ENCODE measurements around the gene EPB41. TPM values are rescaled to one million over a fixed set of nuclear protein-coding genes. Genes with fewer than 3 reads are reported as not detected.

The EPB41 gene
- total and polyA plus RNA-seq, 2 of the 4 experiments (the other 2 are of a cell fraction) = 4.6 to 10.0 TPM

- Histone ChIP-seq H4K8ac (ENCODE audit: low read depth in 2 of 2, low read length in 2 of 2) (no peak overlapping the region), H3K56ac (ENCODE audit: extremely low read depth, insufficient read depth, low read length) (no peak overlapping the region), H3K79me1 (ENCODE audit: low read depth in 1 of 2, low read length in 2 of 2) (no peaks in the 10 kb centered on the region), H2AFZ (replicated peaks; ENCODE audit: low read length, poor library complexity) (no peak overlapping the region), H4K91ac (ENCODE audit: insufficient read depth, low read depth, low read length) (no peak overlapping the region), H3K4me3 (ENCODE audit: insufficient read depth, low read depth, low read length) (no peak overlapping the region), H3K14ac (replicated peaks; ENCODE audit: low read depth, low read length) (no peak overlapping the region), H3K23ac (ENCODE audit: low read depth, low read length) (no peak overlapping the region), H2BK20ac (ENCODE audit: low read depth, low read length) (no peak overlapping the region), H3K36me3 (ENCODE audit: control insufficient read depth, insufficient read depth, low read length) (no peaks in the 10 kb centered on the region), H3K9me3 (ENCODE audit: control insufficient read depth, insufficient read depth, low read length) (no peaks in the 10 kb centered on the region; the same call in 1 of the 2 replicates), H3K27ac (ENCODE audit: insufficient read depth, low read length) (no peak overlapping the region), H2BK15ac (ENCODE audit: low read depth, low read length) (no peak overlapping the region), H2AK5ac (ENCODE audit: low read depth, low read length) (no peak overlapping the region), H2BK120ac (ENCODE audit: low read depth, low read length) (no peak overlapping the region), H2BK5ac (ENCODE audit: low read depth, low read length, poor library complexity, severe bottlenecking) (no peak overlapping the region), H4K20me1 (ENCODE audit: insufficient read depth, low read length) (no peaks in the 10 kb centered on the region), H4K5ac (ENCODE audit: low read depth, low read length) (no peak overlapping the region), H3K9me1 (ENCODE audit: insufficient read depth, low read length) (peaks cover 3% of the 10 kb centered on the region; the same call in 1 of the 2 replicates), H2AK9ac (replicated peaks; ENCODE audit: low read depth, low read length, poor library complexity) (no peak overlapping the region), H3K4ac (ENCODE audit: low read depth, low read length) (no peak overlapping the region), H3K4me1 (ENCODE audit: control insufficient read depth, insufficient read depth, low read length) (no peaks in the 10 kb centered on the region; the same call in 1 of the 2 replicates), H3K27me3 (ENCODE audit: control insufficient read depth, insufficient read depth, low read length) (no peaks in the 10 kb centered on the region), H3K9ac (ENCODE audit: low read depth, low read length) (no peak overlapping the region), H3K18ac (ENCODE audit: low read depth, low read length) (no peak overlapping the region), H3K4me2 (ENCODE audit: low read depth, low read length) (no peak overlapping the region)
- dilution Hi-C loops (cut with HindIII; ENCODE audit: low sequenced_read_pairs, unreplicated experiment) = no loop called here
- CTCF ChIA-PET = interaction anchor here (1.4 kb wide), 1 partner anchor 17 kb away, joined by 3 read pairs; no protein-coding TSS in a partner anchor
- intact Hi-C loops (cut with micrococcal nuclease) = no loop called here
- ATAC-seq (ENCODE audit: low read depth) (no peak), DNase-seq (no peak)
- in situ Hi-C loops (cut with MboI; ENCODE audit: low sequenced_read_pairs) = loop anchor here (10.0 kb wide), 1 partner anchor 1806 kb away; no protein-coding TSS in a partner anchor
- TF ChIP-seq SMC3 (IDR thresholded peaks at IDR 0.05; ENCODE audit: low read depth, low read length) = no peak
- TF ChIP-seq CHD1 (IDR thresholded peaks at IDR 0.05; ENCODE audit: low read depth, low read length) = no peak
- no peak for TF ChIP-seq RAD21 (IDR thresholded peaks at IDR 0.05; ENCODE audit: low read length)
- TF ChIP-seq MXI1 (IDR thresholded peaks at IDR 0.05; ENCODE audit: borderline replicate concordance, low read depth, low read length) = no peak
- TF ChIP-seq POLR2A (IDR thresholded peaks at IDR 0.05; ENCODE audit: low read depth, low read length) = no peak
- TF ChIP-seq RFX5 (IDR thresholded peaks at IDR 0.05; ENCODE audit: low read depth, low read length) = no peak
- POLR2A ChIA-PET (ENCODE audit: unreplicated experiment) = no interaction called here
- BruUV-seq (replicated peaks) = no TSS peak
- WGBS, 2 experiments (ENCODE audit: extremely low coverage in 2 of 2, insufficient read length in 1 of 2) = no CpG with 5 or more reads among the region's 2 CpGs
Observed at GRCh38 chr1:28899267-28899666, 15.1 kb upstream of the EPB41 start.

Data from IMR-90 (cell line).